Ishikawa (cell line): ENCODE results near the gene FAM118A.

Experiments
- CEBPB ChIP-seq: IDR thresholded peaks from 2 replicates; pipeline ENCODE4 v1.6.1; 2012
- CREB1 ChIP-seq: IDR thresholded peaks from 2 replicates; pipeline ENCODE4 v1.6.1; 2012; ENCODE audit warnings: low read depth
- EGR1 ChIP-seq: IDR thresholded peaks from 2 replicates; pipeline ENCODE4 v1.6.1; 2012
- EP300 ChIP-seq: IDR thresholded peaks from 2 replicates; pipeline ENCODE4 v1.6.1; 2012; ENCODE audit warnings: borderline replicate concordance
- FOXM1 ChIP-seq: IDR thresholded peaks from 2 replicates; pipeline ENCODE4 v1.6.1; 2012; ENCODE audit warnings: low read depth, borderline replicate concordance
- MAX ChIP-seq: IDR thresholded peaks from 2 replicates; pipeline ENCODE4 v1.6.1; 2012
- NFIC ChIP-seq: IDR thresholded peaks from 2 replicates; pipeline ENCODE4 v1.6.1; 2012
- RAD21 ChIP-seq: IDR thresholded peaks from 2 replicates; pipeline ENCODE4 v1.6.1; 2012; ENCODE audit warnings: low read depth
- REST ChIP-seq: IDR thresholded peaks from 2 replicates; pipeline ENCODE4 v1.6.1; 2012; ENCODE audit warnings: low read depth, mild to moderate bottlenecking
- TAF1 ChIP-seq: IDR thresholded peaks from 2 replicates; pipeline ENCODE4 v1.6.1; 2012; ENCODE audit warnings: low read depth, mild to moderate bottlenecking
- TCF12 ChIP-seq: IDR thresholded peaks from 2 replicates; pipeline ENCODE4 v1.6.1; 2012; ENCODE audit warnings: low read depth
- TEAD4 ChIP-seq: IDR thresholded peaks from 2 replicates; pipeline ENCODE4 v1.6.1; 2012
- USF1 ChIP-seq: IDR thresholded peaks from 2 replicates; pipeline ENCODE4 v1.6.1; 2012
- YY1 ChIP-seq: IDR thresholded peaks from 2 replicates; pipeline ENCODE4 v1.6.1; 2012; ENCODE audit warnings: low read depth
- ZBTB7A ChIP-seq: IDR thresholded peaks from 2 replicates; pipeline ENCODE4 v1.6.1; 2012; ENCODE audit warnings: low read depth

The FAM118A gene

GRCh38 chr22:45338795-45339194, 29.1 kb downstream of the FAM118A start:
- TF ChIP-seq ZBTB7A (no peak), EP300 (no peak), TAF1 (no peak), NFIC (no peak), CEBPB (no peak), RAD21 (no peak), YY1 (no peak), TCF12 (no peak), TEAD4 (no peak), FOXM1 (no peak), CREB1 (no peak), EGR1 (no peak)

GRCh38 chr22:45340323-45340722, 30.6 kb downstream of the FAM118A start:
- TF ChIP-seq ZBTB7A, result no peak
- TF ChIP-seq NFIC, result no peak
- TF ChIP-seq EP300, result no peak
- no peak for TF ChIP-seq TCF12
- TF ChIP-seq FOXM1, result no peak
- TF ChIP-seq EGR1, result no peak
- no peak for TF ChIP-seq TEAD4
- TF ChIP-seq TAF1, result no peak
- TF ChIP-seq REST, result no peak
- no peak for TF ChIP-seq CEBPB
- TF ChIP-seq MAX, result no peak
- no peak for TF ChIP-seq RAD21
- no peak for TF ChIP-seq CREB1
- TF ChIP-seq YY1, result no peak
- TF ChIP-seq USF1, result no peak

- TF ChIP-seq FOXM1, result no peak
- TF ChIP-seq EGR1, result no peak
- TF ChIP-seq CEBPB, result no peak
- TF ChIP-seq TAF1, result no peak
- no peak for TF ChIP-seq RAD21
- TF ChIP-seq USF1, result no peak
- no peak for TF ChIP-seq CREB1
- no peak for TF ChIP-seq REST
- TF ChIP-seq YY1, result no peak
- no peak for TF ChIP-seq TCF12
- TF ChIP-seq NFIC, result no peak
- TF ChIP-seq TEAD4, result no peak
- TF ChIP-seq MAX, result no peak
- no peak for TF ChIP-seq ZBTB7A
These were observed 31.8 kb downstream of the FAM118A start for GRCh38 chr22:45341498-45341897.

- TF ChIP-seq USF1 (no peak), TCF12 (no peak), CREB1 (no peak), YY1 (no peak), MAX (no peak), REST (no peak), EP300 (no peak), ZBTB7A (no peak), FOXM1 (no peak), TAF1 (no peak), RAD21 (no peak), CEBPB (no peak), TEAD4 (no peak), NFIC (no peak), EGR1 (no peak)
These were observed 33.4 kb downstream of the FAM118A start for GRCh38 chr22:45343143-45343542.
